ENCODE data around the gene PANK4.

The PANK4 gene

DNA sequence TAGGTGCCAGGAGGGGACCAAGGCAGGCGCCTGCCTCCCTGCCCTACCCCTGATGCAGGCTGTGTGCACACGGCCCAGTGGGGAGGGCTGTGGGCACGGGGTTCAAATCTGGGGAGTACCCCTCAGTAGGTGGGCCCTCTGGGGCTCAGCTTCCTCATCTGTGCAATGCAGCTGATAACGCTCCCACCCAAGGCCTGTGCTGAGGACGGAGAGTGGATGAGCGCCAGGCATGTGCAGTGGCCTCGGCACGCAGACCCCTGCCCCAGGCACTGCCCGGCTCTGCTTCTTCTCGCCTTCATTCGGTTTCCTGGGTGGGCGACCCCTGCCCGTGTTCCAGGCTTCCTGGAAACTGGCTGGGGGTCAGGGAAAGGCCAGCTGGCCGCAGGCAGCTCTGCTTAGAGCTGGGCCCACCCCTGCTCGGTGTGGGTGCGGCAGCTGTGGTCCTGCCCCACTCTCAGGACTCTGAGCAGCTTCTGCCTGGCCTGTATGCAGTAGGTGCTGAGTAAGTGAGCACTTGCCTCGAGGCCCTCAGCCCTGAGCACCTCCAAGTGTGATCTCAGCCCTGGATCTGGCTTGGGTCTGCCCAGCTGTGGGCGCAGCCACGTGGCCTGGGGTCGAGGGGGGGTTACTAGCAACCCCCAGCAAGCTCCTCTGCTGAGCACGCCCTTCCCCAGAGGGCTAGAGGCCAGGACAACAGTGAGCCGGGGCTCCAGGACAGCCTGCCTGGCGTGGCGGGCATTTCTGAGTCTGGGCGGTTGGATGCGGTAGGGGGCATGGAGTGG lies 17.9 kb upstream of the PANK4 start:
- peak; percentile 10 for DNase-seq

DNA sequence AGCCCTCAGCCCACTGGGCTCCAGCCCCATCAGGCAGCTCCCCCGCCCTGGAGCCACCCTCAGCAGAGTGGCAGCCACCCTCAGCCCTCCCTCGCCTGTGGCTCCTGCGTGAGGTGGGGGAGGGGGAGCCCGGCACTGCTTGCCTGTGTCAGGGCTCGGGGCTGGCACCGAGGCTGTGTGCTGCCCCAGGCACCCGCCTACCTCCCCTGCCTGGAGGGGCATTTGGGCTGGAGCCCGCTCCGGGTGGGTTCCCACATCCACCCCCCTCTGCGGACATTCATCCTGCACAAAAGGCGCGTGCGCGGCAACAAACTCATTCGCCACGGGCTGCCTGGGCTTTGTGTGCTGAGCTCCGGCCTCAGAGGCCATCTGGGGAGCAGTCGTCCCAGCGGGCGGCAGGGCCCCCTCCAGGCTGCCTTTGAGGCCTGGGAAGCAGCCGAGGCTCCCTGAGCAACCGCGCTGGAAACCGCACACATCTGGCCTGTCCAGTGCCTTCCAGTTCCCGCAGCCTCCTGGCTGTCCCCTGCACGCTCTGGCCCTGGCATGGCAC lies 17.2 kb upstream of the PANK4 start:
- DNase-seq: peak; percentile 84

DNA sequence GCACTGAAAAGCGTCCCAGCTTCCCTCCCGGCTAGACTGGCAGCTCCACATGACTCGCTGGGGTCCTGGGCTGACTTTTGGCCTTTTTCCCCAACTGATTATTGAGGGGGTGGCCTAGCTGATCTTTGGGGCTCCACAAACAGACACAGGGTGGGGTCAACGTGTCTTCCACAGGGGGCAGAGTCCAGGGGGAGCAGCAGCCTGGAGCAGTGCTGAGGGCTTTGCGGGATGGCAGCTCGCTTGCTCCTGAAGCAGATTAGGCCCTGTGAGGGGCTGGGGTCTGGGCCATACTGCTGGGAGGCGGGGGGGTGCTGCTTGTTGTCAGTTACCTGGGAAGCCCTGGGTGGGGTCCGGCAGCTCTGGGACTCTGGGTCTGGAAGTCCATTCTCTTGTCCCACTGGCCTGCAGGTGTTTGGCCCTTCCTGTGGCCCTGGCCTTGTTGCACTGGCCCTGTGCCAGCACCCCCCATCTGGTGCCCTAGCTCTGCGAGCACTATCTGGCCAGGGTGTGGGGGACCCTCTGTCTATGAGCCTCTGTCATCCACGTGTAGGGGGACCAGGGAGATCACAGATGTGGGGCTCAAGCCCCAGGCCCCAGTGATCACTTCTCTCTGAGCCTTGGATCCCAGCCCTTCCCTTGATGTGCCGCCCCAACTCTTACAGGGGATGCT lies 16.0 kb upstream of the PANK4 start:
- DNase-seq: no peak

DNA sequence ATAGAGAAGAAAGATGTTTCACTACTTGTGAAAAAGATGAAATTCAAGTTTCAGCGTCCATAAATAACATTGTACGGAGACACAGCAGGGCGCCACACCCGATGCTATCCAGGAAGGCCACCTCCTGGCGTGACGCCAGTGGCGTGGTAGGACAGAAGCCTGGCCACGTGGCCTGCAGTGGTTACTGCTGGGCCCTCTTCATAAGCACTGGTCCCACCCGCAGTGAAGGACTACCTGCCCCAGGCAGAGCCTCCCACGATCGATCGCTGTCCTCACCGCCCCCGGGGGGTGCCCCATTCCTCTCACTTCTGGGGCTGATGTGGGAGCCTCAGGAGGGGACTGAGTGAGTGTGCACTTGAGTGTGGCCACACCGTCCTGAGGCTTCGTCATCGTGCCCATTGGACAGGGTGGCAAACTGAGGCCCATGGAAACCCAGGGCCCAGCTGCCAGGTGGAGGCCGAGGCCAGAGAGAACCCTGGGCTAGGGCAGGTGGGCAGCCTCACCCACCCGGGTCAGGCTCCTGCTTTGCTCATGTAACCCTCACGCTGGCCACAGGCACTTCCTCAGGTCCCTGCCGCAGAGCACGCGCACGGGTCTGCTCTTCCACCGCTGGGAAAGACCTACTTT lies 15.3 kb upstream of the PANK4 start:
- peak; percentile 43 for DNase-seq

DNA sequence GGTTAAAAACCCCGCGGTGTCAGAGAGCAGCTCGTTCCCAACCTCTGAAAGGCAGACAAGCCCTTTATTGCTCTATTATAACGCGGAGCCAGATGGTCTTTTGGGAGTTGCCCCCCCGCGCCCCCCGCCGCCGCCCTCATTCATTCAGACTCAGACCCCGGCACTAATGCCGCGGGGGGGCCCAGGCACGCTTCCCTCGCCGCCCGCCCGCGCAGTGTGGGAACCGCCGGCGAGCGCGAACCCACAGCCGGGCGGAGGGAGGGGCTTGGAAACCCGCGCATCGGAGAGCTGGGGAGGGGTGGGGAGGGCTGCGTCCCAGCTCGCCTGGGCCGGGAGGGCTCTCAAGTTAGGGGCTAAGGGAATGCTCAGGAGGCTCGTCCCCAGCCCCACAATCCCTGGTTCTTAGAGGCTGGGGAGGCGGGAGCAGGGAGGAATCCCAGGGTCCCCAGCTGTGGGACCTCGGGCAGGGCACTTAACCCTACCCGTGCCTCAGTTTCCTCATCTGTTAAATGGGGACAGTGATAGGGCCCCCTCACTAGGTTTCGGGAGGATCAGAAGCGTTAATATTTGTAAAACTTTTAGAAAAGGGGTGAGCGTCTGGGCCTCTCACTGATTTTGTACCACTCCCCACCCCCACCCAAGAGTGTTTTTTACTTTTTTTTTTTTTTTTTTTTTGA lies 14.6 kb upstream of the PANK4 start:
- DNase-seq: peak; percentile 72

DNA sequence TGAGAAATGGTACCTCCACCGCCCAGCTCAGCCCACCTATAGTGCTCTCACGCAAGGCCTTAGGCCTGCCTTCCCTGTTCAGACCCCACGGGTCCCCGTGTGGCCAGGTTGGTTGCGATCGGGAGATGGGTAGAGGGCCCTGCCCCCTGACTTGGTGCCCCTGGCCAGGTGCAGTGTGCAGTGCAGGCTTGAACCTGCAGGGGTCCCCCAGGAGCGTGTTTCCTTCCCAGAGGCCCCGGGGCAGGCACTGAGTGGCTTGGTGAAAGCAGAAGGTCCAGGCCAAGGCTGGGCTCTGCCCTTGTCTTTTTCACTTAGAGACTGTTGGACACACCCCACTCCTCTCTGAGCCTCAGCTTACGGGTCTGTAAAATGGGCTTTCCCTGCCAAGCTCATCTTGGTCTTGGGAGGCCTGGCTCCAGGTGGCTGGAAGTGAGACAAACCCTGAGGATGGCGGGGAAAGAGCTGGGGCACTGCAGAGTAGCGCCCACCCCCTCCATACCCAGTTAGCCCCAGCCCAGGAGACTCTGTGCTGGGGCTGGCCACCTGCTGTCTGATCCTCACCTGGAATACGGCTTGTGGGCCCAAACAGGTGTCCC lies 13.0 kb upstream of the PANK4 start:
- DNase-seq: peak; percentile 10

DNA sequence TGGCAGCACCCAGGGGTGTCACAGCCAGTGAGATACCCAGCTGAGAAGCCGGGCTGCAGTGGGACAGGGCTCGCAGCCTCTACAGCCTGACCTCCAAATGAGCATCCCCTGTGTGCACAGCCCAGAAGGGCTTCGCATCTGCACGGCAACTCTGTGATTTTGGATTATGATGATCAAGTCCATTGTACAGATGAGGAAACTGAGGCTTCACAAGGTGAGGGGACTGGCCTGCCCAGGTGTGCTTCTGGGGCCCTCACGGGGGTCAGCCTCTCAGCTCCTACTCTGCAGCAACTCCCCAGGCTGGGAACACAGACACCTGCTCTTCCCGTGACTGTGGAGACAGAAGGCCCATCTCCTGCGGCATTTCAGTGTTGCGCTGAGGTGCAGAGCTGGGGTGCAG lies 12.5 kb upstream of the PANK4 start:
- DNase-seq: no peak

DNA sequence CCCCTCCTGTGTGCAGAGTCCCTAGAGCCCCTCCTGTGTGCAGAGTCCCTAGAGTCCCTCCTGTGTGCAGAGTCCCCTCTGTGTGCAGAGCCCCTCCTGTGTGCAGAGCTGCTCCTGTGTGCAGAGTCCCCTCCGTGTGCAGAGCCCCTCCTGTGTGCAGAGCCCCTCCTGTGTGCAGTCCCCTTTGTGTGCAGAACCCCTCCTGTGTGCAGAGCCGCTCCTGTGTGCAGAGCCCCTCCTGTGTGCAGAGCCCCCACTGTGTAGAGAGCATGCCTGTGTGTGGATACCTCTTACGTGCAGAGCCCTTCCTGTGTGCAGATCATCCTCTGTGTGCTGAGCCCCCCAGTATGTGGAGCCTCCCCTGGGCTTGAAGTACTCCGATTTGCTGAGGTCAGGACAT lies 12.0 kb upstream of the PANK4 start:
- DNase-seq: no peak

DNA sequence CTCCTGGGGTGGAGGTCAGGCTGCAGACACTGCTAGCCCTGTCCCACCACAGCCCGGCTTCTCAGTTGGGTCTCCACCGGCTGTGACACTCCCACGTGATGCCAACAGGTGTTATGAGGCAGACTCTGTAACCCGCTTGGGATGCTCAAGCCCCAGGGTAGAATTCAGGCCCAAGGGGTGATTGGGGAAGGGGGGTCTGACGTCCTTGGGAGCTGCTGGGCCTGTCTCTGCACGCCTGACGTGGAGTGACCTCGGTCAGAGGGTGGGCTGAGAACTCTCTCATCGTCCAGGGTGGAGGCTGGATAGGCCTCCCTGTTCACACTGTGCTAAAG lies 11.4 kb upstream of the PANK4 start:
- peak; percentile 72 for DNase-seq

DNA sequence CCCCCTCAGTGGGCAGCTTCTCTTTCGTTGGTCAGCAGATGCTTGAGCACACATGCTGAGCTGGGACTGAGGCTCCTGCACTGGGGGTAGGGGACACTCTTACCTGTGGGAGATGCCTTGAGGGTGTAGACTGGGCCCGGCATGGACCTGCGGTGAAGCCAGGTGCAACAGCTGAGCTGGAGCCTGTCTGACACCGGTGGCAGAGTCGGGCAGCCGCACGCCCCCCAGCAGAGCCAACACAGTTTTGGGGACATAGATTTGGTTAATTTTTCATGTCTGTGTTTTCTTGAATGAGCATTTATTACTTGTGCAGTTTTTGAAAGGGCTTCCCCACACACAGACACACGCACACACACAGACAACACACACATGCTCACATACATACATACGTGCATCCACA lies 9.6 kb upstream of the PANK4 start:
- DNase-seq: peak; percentile 39

DNA sequence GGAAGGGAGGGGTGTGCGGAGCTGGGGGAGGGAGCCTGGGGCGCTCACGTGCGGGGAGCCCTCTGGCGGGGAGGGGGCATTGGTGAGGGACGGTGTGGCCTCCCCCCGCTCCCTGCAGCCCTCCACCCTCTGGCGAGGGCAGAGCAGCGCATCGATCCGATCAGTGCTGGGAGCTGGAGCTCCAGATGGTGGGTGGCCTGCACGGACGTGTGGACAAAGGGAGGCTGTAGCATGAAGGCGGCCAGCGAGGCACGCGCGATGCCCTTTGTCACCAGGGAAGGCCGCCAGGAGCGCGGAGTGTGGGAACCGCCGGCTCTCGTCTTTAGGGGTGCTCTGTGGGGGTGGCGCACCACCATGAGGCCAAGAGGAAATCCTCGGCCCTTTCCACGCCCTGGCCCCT lies 9.1 kb upstream of the PANK4 start:
- DNase-seq: peak; percentile 26

DNA sequence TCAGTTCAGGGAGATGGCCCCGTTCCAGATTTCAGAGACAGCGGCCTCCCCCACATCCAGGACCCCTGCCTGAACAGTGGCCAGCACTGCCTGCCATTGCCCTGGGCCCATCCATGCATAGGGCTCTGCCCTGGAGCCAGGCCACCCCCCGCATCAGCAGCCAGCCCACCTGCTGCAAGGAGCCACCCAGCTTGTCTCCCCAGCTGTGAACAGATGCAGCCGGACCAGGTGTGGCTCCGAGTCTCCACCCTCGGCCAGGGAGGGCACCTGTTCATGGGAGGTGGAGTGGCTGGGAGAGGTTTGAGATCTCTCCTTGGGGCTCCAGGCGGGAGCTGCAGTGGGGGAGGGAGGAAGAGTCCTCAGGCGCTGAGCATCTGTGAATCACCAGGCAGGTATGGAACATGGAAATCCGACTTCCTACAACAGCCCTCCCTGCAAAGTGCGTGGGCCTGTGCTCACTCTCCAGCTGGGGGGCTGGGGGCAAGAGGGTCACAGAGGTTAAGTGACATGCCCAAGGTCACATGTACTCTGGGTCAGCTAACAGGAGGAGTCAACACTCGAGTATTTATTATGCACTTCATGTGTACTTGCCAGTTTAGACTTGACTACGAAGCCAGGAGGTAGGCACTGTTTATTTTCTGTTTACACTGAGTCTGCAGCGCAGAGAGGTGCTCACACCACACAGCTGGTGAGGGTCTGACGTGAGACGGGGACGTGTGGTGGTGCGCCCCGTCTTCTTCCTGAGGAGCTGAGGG lies 8.5 kb upstream of the PANK4 start:
- peak; percentile 92 for DNase-seq

DNA sequence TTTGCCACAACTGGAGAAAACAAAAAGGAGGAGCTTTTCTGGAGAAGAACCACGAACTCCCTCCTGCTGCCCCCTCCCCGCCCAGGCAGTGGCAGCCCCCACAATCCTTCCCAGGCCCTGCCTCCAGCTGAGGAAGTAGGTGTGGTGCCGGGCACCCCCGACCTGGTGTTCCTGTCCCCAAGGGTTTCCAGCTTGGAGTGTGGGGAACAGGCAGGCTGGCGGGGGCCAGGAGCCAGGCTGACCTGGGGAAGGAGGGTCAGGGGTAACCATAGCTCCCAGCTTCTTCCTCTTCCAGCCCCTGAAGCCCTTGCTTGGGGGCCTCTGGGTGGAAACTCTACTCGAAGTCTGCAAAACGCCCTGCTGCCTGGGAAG lies 7.9 kb upstream of the PANK4 start:
- no peak for DNase-seq

DNA sequence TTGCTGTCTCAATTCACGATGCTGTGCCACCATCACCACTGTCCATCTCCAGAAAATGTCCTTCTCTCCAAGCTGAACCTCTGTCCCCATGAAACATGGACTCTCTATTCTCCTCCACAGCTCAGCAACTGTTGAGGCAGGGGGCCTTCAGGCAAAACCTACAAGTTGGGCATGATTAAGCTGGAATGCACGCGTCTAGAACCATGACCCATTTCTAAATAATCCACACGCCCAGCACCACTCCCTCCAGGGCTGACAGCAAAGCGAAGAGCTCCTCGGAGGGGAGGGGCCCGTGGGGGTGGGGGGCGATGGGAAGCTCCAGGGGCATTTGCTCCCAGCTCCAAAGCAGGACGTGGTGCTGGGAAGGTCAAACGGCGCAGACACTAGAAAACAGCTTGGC lies 7.0 kb upstream of the PANK4 start:
- no peak for DNase-seq

DNA sequence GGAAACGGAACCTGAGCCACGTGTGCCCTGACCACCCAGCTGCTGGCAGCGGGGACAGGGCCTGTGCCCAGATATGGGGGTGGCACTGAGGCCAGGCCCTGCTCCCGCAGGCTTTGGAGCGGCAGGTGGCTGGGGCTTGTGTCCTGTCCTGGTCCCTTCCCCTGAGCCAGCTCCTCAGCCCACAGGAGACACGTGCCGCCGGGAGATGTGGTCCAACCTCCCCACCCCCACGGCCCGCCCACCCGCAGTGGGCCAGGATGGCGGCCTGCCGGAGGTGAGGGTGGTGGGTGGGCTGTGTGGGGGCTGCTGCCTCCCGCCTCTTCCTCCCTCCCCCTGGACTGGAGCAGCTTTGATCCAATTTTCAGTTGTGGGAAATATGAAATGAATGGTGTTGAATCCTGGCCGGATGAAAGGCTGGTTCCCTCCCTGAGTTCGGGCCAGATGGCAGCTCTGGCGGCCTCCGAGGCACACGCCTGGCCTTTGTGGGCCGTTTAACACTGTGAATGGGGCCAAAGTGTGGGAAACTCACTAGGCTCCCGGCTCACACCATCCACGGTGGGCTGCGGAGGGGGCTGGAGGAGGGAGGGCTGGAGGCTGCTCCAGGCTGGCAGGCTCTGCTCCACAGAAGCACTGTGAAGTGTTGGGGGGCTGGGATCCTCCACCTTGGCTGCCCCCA lies 6.2 kb upstream of the PANK4 start:
- DNase-seq: no peak

DNA sequence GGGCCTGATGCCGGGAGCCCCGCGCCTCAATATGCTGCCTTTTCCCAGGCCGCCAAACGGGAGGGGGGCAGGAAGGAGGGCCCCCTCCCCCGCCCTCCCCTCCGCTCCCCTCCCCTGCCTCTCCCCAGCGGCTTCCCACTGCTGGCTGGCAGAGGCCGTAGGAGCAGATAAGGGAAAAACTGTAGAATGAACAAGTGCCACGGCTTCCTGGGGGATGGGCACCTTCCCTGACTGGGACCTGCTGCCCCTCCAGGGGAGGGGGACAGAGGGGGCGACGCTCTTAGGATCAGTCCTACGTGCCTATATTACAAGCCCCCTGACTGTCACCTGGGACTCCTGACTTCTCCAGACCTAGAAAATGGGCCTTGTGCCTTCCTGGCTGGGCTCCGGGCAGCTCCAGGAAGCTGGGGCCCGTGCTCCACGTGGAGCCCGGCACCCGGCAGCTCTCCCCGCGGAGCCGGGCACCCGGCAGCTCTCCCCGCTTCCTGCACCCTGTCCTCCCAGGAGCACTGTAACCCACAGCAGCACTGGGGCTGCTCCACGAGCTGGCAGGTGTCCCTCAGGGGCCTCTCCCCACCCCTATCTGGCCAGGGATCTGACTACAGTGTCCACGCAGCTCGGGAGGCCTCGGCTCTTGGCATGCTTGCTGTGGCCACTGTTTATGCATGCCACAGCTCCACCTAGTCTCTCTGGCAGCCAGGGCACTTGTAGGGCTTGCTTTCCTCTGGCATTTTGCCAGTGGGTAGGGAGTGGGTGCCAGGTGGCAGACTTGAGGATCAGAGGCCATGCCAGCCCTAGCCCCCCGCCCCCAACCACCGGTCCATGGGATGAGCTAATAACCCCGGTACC lies 4.3 kb upstream of the PANK4 start:
- peak; percentile 76 for DNase-seq

DNA sequence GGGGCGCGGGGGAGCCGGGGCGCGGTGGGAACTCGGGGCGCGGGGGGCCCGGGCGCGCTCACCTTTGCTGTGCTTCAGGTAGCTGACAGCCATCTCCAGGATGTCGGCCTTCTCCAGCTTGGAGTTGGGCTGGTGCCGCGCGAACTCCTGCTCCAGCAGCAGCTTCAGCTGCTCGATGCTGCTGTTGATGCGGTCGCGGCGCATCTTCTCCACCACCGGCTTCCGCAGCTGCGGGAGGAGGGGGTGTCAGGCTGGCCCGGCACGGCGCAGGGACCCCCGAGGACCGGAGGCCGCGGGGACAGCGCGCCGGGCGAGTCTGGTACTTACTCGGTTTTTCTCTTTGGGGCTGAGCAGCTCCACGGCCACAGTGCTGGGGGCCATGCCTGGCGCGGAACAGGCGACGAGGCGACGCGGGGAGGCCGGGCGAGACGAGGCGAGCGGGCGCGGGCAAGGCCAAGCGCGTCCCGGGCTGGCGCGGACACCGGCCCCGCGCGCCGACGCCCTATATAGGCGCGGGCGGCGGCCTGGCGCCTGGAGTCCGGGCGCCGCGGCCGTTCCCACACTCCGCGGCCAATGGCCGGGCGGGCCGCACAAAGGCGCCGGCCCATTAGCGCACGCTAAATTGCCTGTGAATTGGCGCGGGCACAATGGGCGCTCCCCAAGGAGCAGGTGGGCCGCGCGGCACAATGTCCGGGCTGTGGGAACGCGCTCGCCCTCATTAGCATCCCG lies 3.6 kb upstream of the PANK4 start, which contains the start of gene HES5:
Gene HES5, minus strand, starts transcription at position 480 of the 729 bp plus-strand sequence. Its CDS starts 99 bp downstream, at position 381.
- peak; percentile 90 for DNase-seq

DNA sequence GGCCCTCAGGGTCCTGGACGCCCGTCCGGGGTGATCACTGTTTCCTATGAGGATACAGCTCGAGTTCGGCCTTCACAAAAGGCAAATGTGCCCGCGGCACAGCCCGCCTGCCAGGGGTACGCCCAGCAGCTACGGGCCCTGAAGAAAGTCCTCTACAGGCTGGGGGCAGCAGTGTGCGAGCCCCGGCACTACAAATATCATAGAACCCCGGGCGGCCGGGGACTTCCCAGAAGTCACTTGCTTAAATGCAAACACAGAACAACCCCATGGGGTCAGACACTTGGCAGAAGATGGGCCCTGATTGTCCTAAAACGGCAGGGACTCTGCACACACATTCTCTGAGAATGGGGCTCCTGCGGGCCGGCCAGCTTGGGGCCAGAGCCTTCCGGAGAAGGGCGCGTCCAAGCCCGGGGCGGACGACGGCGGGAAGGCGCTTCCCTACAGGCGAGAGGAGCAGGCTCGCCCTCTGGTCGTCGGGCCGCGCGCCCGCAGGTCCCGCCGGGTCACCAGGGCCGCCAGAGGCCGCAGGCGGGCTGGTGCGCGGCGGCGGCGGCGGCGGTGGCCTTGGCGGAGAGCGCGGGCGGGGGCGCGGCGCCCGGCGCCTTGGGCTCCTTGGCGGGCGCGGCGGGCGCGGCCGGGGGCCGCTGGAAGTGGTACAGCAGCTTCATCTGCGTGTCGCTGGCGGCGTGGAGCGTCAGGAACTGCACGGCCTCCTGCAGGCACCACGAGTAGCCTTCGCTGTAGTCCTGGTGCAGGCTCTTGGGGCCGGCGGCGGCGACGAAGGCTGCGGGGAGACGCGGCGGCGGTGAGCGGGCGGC lies 2.8 kb upstream of the PANK4 start:
- peak; percentile 76 for DNase-seq

DNA sequence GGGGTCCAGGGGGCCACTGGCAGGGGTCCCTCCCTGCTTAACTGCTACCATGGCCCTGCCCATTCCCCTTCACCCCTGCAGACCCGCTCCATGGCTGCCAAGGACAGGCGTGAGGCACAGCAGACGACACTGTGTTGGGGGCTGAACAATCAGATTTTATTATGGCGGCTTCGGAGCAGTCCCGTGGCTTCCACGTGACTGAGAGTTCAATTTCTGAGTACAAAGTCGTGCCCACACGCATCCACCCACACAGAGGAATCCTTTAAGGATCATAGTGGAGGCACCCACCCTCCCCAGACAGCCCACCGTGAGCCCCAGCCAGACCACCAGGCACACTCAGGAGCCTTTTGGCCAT lies 2.2 kb upstream of the PANK4 start:
- no peak for DNase-seq

All from NCI-H69 (cell line).